HepG2 (cell line): ENCODE data around the gene SLC39A2. TPM values are rescaled to one million over a fixed set of nuclear protein-coding genes. Genes with fewer than 3 reads are reported as not detected.

Source experiments
- ATAC-seq: fragments of 200-7000 bp; cut with Tn5 transposase; 3 replicates; pipeline ENCODE4 v1.9.1; 2020; ENCODE audit warnings: mild to moderate bottlenecking, moderate library complexity
- BruUV-seq: library from RNA; stranded (reverse); fragments of 400-500 nt; replicated peaks from 2 replicates; lab custom pipeline; 2021; lab: Mats Ljungman, UMichigan
- CTCF ChIA-PET: fragments of 300-600 bp; formaldehyde crosslinking; extraction: SDS; loops from one replicate; lab custom pipeline; 2021; ENCODE audit warnings: low total read pairs, inconsistent platforms, low intra/inter-chr PET ratio; lab: Yijun Ruan, JAX
- POLR2A ChIA-PET: fragments of 350-600 bp; sonication (Branson Sonifier 250); formaldehyde crosslinking; loops from one replicate; lab custom pipeline; 2020; ENCODE audit warnings: antibody characterized with exemption, inconsistent platforms; lab: Yijun Ruan, JAX
- DNase-seq: peaks from one replicate; pipeline ENCODE4 v3.0.0-alpha.2; 2015; ENCODE audit warnings: low spot score
- FAIRE-seq: peaks from 3 replicates; lab custom pipeline; 2011; peaks lifted over from hg19 to GRCh38; lab: Jason Lieb, UNC
- H2AFZ ChIP-seq: one replicate; pipeline ENCODE4 v1.6.1; 2011; ENCODE audit warnings: low read length, inconsistent platforms
- H3K27ac ChIP-seq: fragments of 300-600 bp; 3 replicates; pipeline ENCODE4 v1.8.0; 2011; ENCODE audit warnings: mixed run types, mild to moderate bottlenecking, mixed read lengths, low read length, inconsistent platforms; ENCODE audit not compliant: insufficient read depth; ENCODE audit errors: extremely low read length
- H3K27me3 ChIP-seq, 2 experiments: fragments of 200-600 bp in 1 of 2; 2 replicates in 1 of 2; 3 replicates in 1 of 2; pipeline versions ENCODE4 v1.6.0 to v1.8.0; 2011; ENCODE audit warnings: low read length in 2 of 2, mild to moderate bottlenecking in 2 of 2, moderate library complexity in 2 of 2, inconsistent platforms in 1 of 2; ENCODE audit not compliant: insufficient read depth in 2 of 2, control insufficient read depth in 1 of 2
- H3K36me3 ChIP-seq, 2 experiments: fragments of 200-600 bp in 1 of 2; replicated peaks in 1 of 2; 2 replicates in 1 of 2; 3 replicates in 1 of 2; pipeline versions ENCODE4 v1.5.1 to v1.8.0; 2011; ENCODE audit warnings: low read length in 2 of 2, inconsistent platforms in 1 of 2; ENCODE audit not compliant: insufficient read depth in 2 of 2, control insufficient read depth in 1 of 2
- H3K4me1 ChIP-seq: 2 replicates; pipeline ENCODE4 v1.5.1; 2012; ENCODE audit warnings: low read length, inconsistent platforms; ENCODE audit not compliant: insufficient read depth
- H3K4me2 ChIP-seq: 2 replicates; pipeline ENCODE4 v1.6.0; 2011; ENCODE audit warnings: low read depth, low read length, inconsistent platforms
- H3K4me3 ChIP-seq, 3 experiments: fragments of 200-600 bp in 1 of 3; sonication (generic), shearing (Covaris generic) in 1 of 3; replicated peaks in 1 of 3; 2 replicates each; pipeline ENCODE4 v1.5.1; 2011 to 2016; ENCODE audit warnings: low read length in 3 of 3, inconsistent platforms in 2 of 3, low read depth in 2 of 3, mild to moderate bottlenecking in 2 of 3, control low read depth in 1 of 3, mixed read lengths in 1 of 3; ENCODE audit not compliant: insufficient read depth in 1 of 3
- H3K79me2 ChIP-seq: one replicate; pipeline ENCODE4 v1.6.1; 2011; ENCODE audit warnings: low read length, inconsistent platforms; ENCODE audit not compliant: insufficient read depth
- H3K9ac ChIP-seq: 2 replicates; pipeline ENCODE4 v1.6.0; 2011; ENCODE audit warnings: mild to moderate bottlenecking, low read depth, low read length, inconsistent platforms; ENCODE audit not compliant: insufficient read depth
- H3K9me3 ChIP-seq: 2 replicates; pipeline ENCODE4 v1.5.1; 2012; ENCODE audit warnings: mild to moderate bottlenecking, low read length
- H4K20me1 ChIP-seq: 2 replicates; pipeline ENCODE4 v1.6.0; 2011; ENCODE audit warnings: inconsistent platforms, mild to moderate bottlenecking, low read length, moderate library complexity; ENCODE audit not compliant: insufficient read depth
- ATAD3A ChIP-seq: sonication (generic); formaldehyde crosslinking; IDR thresholded peaks from 2 replicates; pipeline ENCODE4 v1.4.0; 2020; ENCODE audit warnings: missing genetic modification reagents
- PRDM4 ChIP-seq: sonication (generic); formaldehyde crosslinking; IDR thresholded peaks from 2 replicates; pipeline ENCODE4 v1.9.0; 2021; ENCODE audit warnings: missing genetic modification reagents, borderline replicate concordance
- XRCC5 ChIP-seq: fragments of 200-400 bp; formaldehyde crosslinking; optimal IDR thresholded peaks from 2 replicates; pipeline ENCODE3; 2017; ENCODE audit warnings: mild to moderate bottlenecking, low read length
- ZMAT3 ChIP-seq: sonication (generic); formaldehyde crosslinking; conservative IDR thresholded peaks from 2 replicates; pipeline ENCODE4 v1.7.0; 2021; ENCODE audit warnings: missing genetic modification reagents
- ZNF230 ChIP-seq: sonication (generic); formaldehyde crosslinking; IDR thresholded peaks from 2 replicates; pipeline ENCODE4 v1.4.0; 2020; ENCODE audit warnings: mild to moderate bottlenecking, missing genetic modification reagents
- ZNF281 ChIP-seq: sonication (generic); formaldehyde crosslinking; IDR thresholded peaks from 2 replicates; pipeline ENCODE4 v1.4.0; 2020; ENCODE audit warnings: missing genetic modification reagents, borderline replicate concordance
- ZNF383 ChIP-seq: sonication (generic); formaldehyde crosslinking; IDR thresholded peaks from 2 replicates; pipeline ENCODE4 v1.4.0; 2020; ENCODE audit warnings: missing genetic modification reagents, mild to moderate bottlenecking, borderline replicate concordance
- WGBS: methylation state at CpG from one replicate; pipeline ENCODE4 v1.1.6; 2017; ENCODE audit warnings: low lambda C conversion rate; 5-methylcytosine and 5-hydroxymethylcytosine counted together
- in situ Hi-C: cut with HindIII; loops from 2 replicates; pipeline ENCODE4 v1.10.0; 2017; ENCODE audit warnings: low pct_unique_long_range_greater_than_20kb; ENCODE audit not compliant: extremely low pct_ligation_motif_present
- intact Hi-C: fragments of 100-400 bp; cut with micrococcal nuclease; formaldehyde crosslinking; loops from one replicate; pipeline ENCODE4 v1.10.0; 2022; ENCODE audit not compliant: unreplicated experiment
- polyA plus RNA-seq, 8 experiments: library from polyadenylated mRNA; depleted of rRNA in 3 of 8; stranded (reverse) in 7 of 8; unstranded in 1 of 8; fragments of >200 nt; fragmentation: Illumina TruSeq in 4 of 8; extraction: Trizol in 4 of 8; gene quantifications; 2 replicates each; pipeline versions ENCODE4 v1.2.1 to v1.2.3, GENCODE V29; 2011 to 2016; ENCODE audit warnings: low read depth in 4 of 8, missing spikeins in 1 of 8, mixed read lengths in 1 of 8; ENCODE audit not compliant: insufficient read depth in 1 of 8
- total RNA-seq, 5 experiments: library from RNA; depleted of rRNA; stranded (reverse); fragments of >200 nt; fragmentation: Illumina TruSeq; extraction: Trizol; gene quantifications; 2 replicates each; pipeline ENCODE4 v1.2.3, GENCODE V29; 2016; ENCODE audit warnings: low read depth in 1 of 5
- TF ChIP-seq, protein P1 (sequence below): sonication (generic); formaldehyde crosslinking; IDR thresholded peaks from 2 replicates; pipeline ENCODE4 v1.8.1; 2023; ENCODE audit warnings: mild to moderate bottlenecking, inconsistent platforms, moderate library complexity, missing genetic modification reagents, borderline replicate concordance
- TF ChIP-seq, protein P2 (sequence below): sonication (generic); formaldehyde crosslinking; IDR thresholded peaks from 2 replicates; pipeline ENCODE4 v1.5.1; 2020; ENCODE audit warnings: missing genetic modification reagents, mild to moderate bottlenecking, borderline replicate concordance
- TF ChIP-seq, protein P3 (sequence below): sonication (generic); formaldehyde crosslinking; IDR thresholded peaks from 2 replicates; pipeline ENCODE4 v1.4.0; 2020; ENCODE audit warnings: missing genetic modification reagents
- TF ChIP-seq, protein P4 (sequence below): sonication (generic); formaldehyde crosslinking; IDR thresholded peaks from 2 replicates; pipeline ENCODE4 v1.9.0; 2021; ENCODE audit warnings: missing genetic modification reagents, borderline replicate concordance

The SLC39A2 gene
- total and polyA plus RNA-seq, 2 of the 13 experiments (the other 11 are each of a cell fraction or from before 2014, with no cell fraction given): 0.08 to 0.11 TPM

GRCh38 chr14:20971705-20972021 lies 27.4 kb upstream of the SLC39A2 start:
- peak overlapping the region; percentile 54; the same call in 1 of the 2 replicates for H3K9ac ChIP-seq
- H3K4me1 ChIP-seq: peaks cover 38% of the 10 kb centered on the region
- peak; percentile 61 for ATAC-seq
- FAIRE-seq: no peak
- H3K9me3 ChIP-seq: no peaks in the 10 kb centered on the region
- H3K36me3 ChIP-seq: no peaks in the 10 kb centered on the region
- no peak for DNase-seq
- H2AFZ ChIP-seq: peak overlapping the region; percentile 62
- peak overlapping the region; percentile 54 to 80 (median 80); a peak in 5 of 6 replicates for H3K4me3 ChIP-seq
- 13% methylated on average over 7 of the region's 8 CpGs for WGBS
- peaks cover 0 to 23% of the 10 kb centered on the region in 2 experiments; a peak in 3 of 5 replicates for H3K27me3 ChIP-seq
- H4K20me1 ChIP-seq: no peaks in the 10 kb centered on the region
- intact Hi-C loops: loop anchor here (1.0 kb wide), 1 partner anchor 114 kb away; no protein-coding TSS in a partner anchor
- POLR2A ChIA-PET: interaction anchor here (1.0 to 1.4 kb wide), 2 partner anchors 83 to 280 kb away, joined by 3 to 4 read pairs; no protein-coding TSS in a partner anchor
- CTCF ChIA-PET: interaction anchor here (1.0 to 2.4 kb wide), 4 partner anchors 10 to 274 kb away, joined by 4 to 32 read pairs (median 6); no protein-coding TSS in a partner anchor
- in situ Hi-C loops: loop anchor here (10.0 kb wide), 1 partner anchor 507 kb away; the partner anchor contains the start of genes PIP4P1 and PNP
- no peak overlapping the region for H3K27ac ChIP-seq
- peak overlapping the region; percentile 92 for H3K4me2 ChIP-seq
- H3K79me2 ChIP-seq: no peaks in the 10 kb centered on the region
- no TSS peak for BruUV-seq
- no peak for TF ChIP-seq ZNF383
- no peak for TF ChIP-seq ZNF230 (CRISPR knock-in tag)
- peak; percentile 33; the same call in 1 of the 2 replicates for TF ChIP-seq ZNF281 (CRISPR knock-in tag)
- TF ChIP-seq, protein P1, sequence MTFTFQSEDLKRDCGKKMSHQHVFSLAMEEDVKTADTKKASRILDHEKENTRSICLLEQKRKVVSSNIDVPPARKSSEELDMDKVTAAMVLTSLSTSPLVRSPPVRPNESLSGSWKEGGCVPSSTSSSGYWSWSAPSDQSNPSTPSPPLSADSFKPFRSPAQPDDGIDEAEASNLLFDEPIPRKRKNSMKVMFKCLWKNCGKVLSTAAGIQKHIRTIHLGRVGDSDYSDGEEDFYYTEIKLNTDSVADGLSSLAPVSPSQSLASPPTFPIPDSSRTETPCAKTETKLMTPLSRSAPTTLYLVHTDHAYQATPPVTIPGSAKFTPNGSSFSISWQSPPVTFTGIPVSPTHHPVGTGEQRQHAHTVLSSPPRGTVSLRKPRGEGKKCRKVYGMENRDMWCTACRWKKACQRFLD (CRISPR knock-in tag): no peak
- TF ChIP-seq, protein P2, sequence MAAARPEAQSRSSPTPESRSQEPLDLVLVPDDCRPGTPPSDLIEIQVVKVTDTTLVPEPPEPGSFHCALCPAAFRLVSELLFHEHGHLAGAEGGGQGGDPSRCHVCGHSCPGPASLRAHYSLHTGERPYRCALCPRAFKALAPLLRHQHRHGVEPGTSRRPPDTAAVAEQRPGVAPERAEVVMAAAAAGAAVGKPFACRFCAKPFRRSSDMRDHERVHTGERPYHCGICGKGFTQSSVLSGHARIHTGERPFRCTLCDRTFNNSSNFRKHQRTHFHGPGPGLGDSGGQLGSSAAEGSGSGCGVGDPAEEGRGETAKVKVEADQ (CRISPR knock-in tag): no peak
- TF ChIP-seq XRCC5: peak; percentile 7
- no peak for TF ChIP-seq PRDM4 (CRISPR knock-in tag)
- TF ChIP-seq, protein P3, sequence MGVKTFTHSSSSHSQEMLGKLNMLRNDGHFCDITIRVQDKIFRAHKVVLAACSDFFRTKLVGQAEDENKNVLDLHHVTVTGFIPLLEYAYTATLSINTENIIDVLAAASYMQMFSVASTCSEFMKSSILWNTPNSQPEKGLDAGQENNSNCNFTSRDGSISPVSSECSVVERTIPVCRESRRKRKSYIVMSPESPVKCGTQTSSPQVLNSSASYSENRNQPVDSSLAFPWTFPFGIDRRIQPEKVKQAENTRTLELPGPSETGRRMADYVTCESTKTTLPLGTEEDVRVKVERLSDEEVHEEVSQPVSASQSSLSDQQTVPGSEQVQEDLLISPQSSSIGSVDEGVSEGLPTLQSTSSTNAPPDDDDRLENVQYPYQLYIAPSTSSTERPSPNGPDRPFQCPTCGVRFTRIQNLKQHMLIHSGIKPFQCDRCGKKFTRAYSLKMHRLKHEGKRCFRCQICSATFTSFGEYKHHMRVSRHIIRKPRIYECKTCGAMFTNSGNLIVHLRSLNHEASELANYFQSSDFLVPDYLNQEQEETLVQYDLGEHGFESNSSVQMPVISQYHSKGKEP (CRISPR knock-in tag): no peak
- TF ChIP-seq, protein P4, sequence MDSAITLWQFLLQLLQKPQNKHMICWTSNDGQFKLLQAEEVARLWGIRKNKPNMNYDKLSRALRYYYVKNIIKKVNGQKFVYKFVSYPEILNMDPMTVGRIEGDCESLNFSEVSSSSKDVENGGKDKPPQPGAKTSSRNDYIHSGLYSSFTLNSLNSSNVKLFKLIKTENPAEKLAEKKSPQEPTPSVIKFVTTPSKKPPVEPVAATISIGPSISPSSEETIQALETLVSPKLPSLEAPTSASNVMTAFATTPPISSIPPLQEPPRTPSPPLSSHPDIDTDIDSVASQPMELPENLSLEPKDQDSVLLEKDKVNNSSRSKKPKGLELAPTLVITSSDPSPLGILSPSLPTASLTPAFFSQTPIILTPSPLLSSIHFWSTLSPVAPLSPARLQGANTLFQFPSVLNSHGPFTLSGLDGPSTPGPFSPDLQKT (CRISPR knock-in tag): no peak
- no peak for TF ChIP-seq ZMAT3 (CRISPR knock-in tag)
- no peak for TF ChIP-seq ATAD3A
